B cell (primary cell): ENCODE measurements around the gene DVL2. TPM values are rescaled to one million over a fixed set of nuclear protein-coding genes. Genes with fewer than 3 reads are reported as not detected.

Source experiments
- ATAC-seq: fragments of 200-7000 bp; cut with Tn5 transposase; one replicate; pipeline ENCODE4 v1.10.0; 2021; ENCODE audit warnings: low read depth, mild to moderate bottlenecking, moderate number of reproducible peaks, moderate library complexity
- CTCF ChIA-PET: fragments of 350-600 bp; sonication (Branson Sonifier 250); formaldehyde crosslinking; loops from one replicate; lab custom pipeline; 2021; ENCODE audit warnings: antibody characterized with exemption, inconsistent platforms; lab: Charles Lee
- POLR2A ChIA-PET: fragments of 350-600 bp; sonication (Branson Sonifier 250); formaldehyde crosslinking; loops from one replicate; lab custom pipeline; 2021; ENCODE audit warnings: antibody characterized with exemption; lab: Charles Lee
- DNase-seq: peaks from one replicate; pipeline ENCODE4 v3.0.0; 2013
- H2AFZ ChIP-seq: 2 replicates; pipeline ENCODE4 v1.6.1; 2012; ENCODE audit warnings: mild to moderate bottlenecking, low read depth, low read length; ENCODE audit not compliant: insufficient read depth, poor library complexity, severe bottlenecking
- H3K27ac ChIP-seq, 2 donors: 1 replicate in 1 of 2; 2 replicates in 1 of 2; pipeline ENCODE4 v1.5.1; 2012 to 2013; ENCODE audit warnings: low read length in 2 of 2, mild to moderate bottlenecking in 2 of 2, moderate library complexity in 1 of 2
- H3K27me3 ChIP-seq, 4 experiments: fragments of 200-600 bp in 1 of 4; sonication (generic) in 1 of 4; replicated peaks in 1 of 4; 1 replicate in 2 of 4; 2 replicates in 2 of 4; pipeline versions ENCODE4 v1.6.1 to v1.7.0; 2013 to 2016; ENCODE audit warnings: low read length in 3 of 4, mild to moderate bottlenecking in 2 of 4, mixed read lengths in 1 of 4, moderate library complexity in 1 of 4; ENCODE audit not compliant: insufficient read depth in 4 of 4, control insufficient read depth in 3 of 4; ENCODE audit errors: control extremely low read depth in 1 of 4
- H3K36me3 ChIP-seq, 2 experiments: replicated peaks in 1 of 2; 1 replicate in 1 of 2; 2 replicates in 1 of 2; pipeline versions ENCODE4 v1.6.1 to v1.7.1; 2013; ENCODE audit warnings: low read length in 1 of 2; ENCODE audit not compliant: insufficient read depth in 2 of 2, control insufficient read depth in 1 of 2; ENCODE audit errors: control extremely low read depth in 1 of 2, extremely low read depth in 1 of 2
- H3K4me1 ChIP-seq, 2 donors: fragments of 200-600 bp in 1 of 2; sonication (generic) in 1 of 2; 1 replicate in 1 of 2; 2 replicates in 1 of 2; pipeline versions ENCODE4 v1.5.1 to v1.6.1; 2013 to 2017; ENCODE audit warnings: low read length in 2 of 2; ENCODE audit not compliant: control insufficient read depth in 2 of 2, insufficient read depth in 2 of 2
- H3K4me2 ChIP-seq: replicated peaks from 2 replicates; pipeline ENCODE3; 2012; ENCODE audit warnings: mild to moderate bottlenecking, low read depth, low read length; ENCODE audit not compliant: poor library complexity, severe bottlenecking
- H3K4me3 ChIP-seq, 5 experiments: fragments of 200-600 bp in 1 of 5; sonication (generic) in 1 of 5; 1 replicate in 3 of 5; 2 replicates in 2 of 5; pipeline versions ENCODE4 v1.5.1 to v1.7.0; 2011 to 2016; ENCODE audit warnings: low read length in 4 of 5, mild to moderate bottlenecking in 4 of 5, low read depth in 2 of 5, control low read depth in 1 of 5, moderate library complexity in 1 of 5; ENCODE audit not compliant: insufficient read depth in 1 of 5; ENCODE audit errors: control extremely low read depth in 1 of 5, extremely low read depth in 1 of 5
- H3K79me2 ChIP-seq: fragments of 200-600 bp; sonication (generic); one replicate; pipeline ENCODE4 v1.6.0; 2016; ENCODE audit warnings: low read length; ENCODE audit not compliant: control insufficient read depth, insufficient read depth
- H3K9ac ChIP-seq: fragments of 200-600 bp; sonication (generic); 2 replicates; pipeline ENCODE4 v1.6.1; 2017; ENCODE audit warnings: mild to moderate bottlenecking, low read length, moderate library complexity
- H3K9me3 ChIP-seq, 3 donors: one replicate each; pipeline versions ENCODE4 v1.6.1 to v1.7.1; 2013; ENCODE audit warnings: low read length in 2 of 3; ENCODE audit not compliant: control insufficient read depth in 2 of 3, insufficient read depth in 1 of 3; ENCODE audit errors: control extremely low read depth in 1 of 3
- H4K20me1 ChIP-seq: 2 replicates; pipeline ENCODE4 v1.6.0; 2012; ENCODE audit warnings: mild to moderate bottlenecking, low read length; ENCODE audit not compliant: insufficient read depth, control insufficient read depth, poor library complexity, severe bottlenecking
- H3K27ac Mint-ChIP-seq: one replicate; pipeline ENCODE4 v1.8.0; 2021; ENCODE audit warnings: mixed read lengths
- H3K27me3 Mint-ChIP-seq: one replicate; pipeline ENCODE4 v1.8.0; 2021; ENCODE audit warnings: mixed read lengths
- H3K4me1 Mint-ChIP-seq: one replicate; pipeline ENCODE4 v1.8.0; 2021; ENCODE audit warnings: mixed read lengths
- H3K4me3 Mint-ChIP-seq: one replicate; pipeline ENCODE4 v1.8.0; 2021; ENCODE audit warnings: mixed read lengths
- H3K9me3 Mint-ChIP-seq: one replicate; pipeline ENCODE4 v1.8.0; 2022; ENCODE audit warnings: mixed read lengths; ENCODE audit not compliant: insufficient read depth
- EZH2 ChIP-seq: IDR thresholded peaks from 2 replicates; pipeline ENCODE4 v1.6.1; 2012; ENCODE audit warnings: borderline replicate concordance, low read depth, mild to moderate bottlenecking, moderate library complexity, low read length; ENCODE audit not compliant: insufficient read depth, poor library complexity, severe bottlenecking
- WGBS: methylation state at CpG from one replicate; pipeline ENCODE4 v1.1.5; 2013; ENCODE audit warnings: missing lambda C conversion rate; ENCODE audit not compliant: insufficient coverage; 5-methylcytosine and 5-hydroxymethylcytosine counted together
- intact Hi-C: fragments of 100-400 bp; cut with micrococcal nuclease; formaldehyde crosslinking; loops from one replicate; pipeline ENCODE4 v1.10.0; 2022
- polyA plus RNA-seq: library from polyadenylated mRNA; depleted of rRNA; stranded (reverse); fragments of >200 nt; gene quantifications from 2 replicates; pipeline ENCODE4 v1.2.3, GENCODE V29; 2012
- total RNA-seq, 2 donors: library from RNA; stranded (reverse); fragments of 120-200 nt in 1 of 2; gene quantifications; 1 replicate in 1 of 2; 2 replicates in 1 of 2; pipeline versions ENCODE4 v1.2.3 to v1.2.4, GENCODE V29; 2013 to 2022
- TF ChIP-seq, protein P1 (sequence below): fragments of 200-600 bp; IDR thresholded peaks from one replicate; pipeline ENCODE4 v1.8.0; 2022; ENCODE audit warnings: antibody characterized with exemption, mild to moderate bottlenecking

The DVL2 gene
- total and polyA plus RNA-seq, 2 donors (not counting 1 experiment from before 2014, with no cell fraction given): 22.5 to 104 TPM

DNA sequence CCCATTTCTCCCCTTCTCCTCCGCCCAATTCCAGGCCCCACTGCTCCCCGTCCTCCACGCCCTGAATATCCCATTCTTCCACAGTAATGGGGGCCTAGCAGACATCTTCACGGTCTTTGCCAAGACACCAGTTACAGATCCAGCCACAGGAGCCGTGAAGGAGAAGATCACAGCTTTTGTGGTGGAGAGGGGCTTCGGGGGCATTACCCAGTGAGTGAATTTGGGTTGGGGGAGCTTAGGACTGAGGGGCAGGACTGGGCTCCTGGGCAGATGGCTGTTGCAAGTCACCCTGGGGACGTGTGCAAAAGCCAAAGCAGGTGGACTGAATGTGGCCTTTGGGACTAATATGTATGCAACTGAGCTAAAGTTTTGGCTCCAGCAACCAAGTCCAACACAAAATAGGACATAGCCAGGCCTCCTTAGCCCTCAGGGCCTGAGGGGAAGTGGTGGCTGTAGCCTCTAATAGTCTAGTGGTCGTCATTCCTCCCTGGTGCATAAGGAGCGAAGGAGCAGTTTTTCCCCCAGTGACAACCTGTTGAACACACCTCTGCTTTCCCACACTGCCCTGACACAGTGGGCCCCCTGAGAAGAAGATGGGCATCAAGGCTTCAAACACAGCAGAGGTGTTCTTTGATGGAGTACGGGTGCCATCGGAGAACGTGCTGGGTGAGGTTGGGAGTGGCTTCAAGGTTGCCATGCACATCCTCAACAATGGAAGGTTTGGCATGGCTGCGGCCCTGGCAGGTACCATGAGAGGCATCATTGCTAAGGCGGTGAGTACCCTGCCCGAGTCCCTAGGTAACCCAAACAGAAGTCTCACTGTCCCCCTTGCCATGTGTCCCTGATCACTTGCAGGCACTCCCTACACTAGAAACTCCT, 12.0 kb downstream of the DVL2 start:
- peaks cover 34% of the 10 kb centered on the region for H3K4me1 Mint-ChIP-seq
- no peak overlapping the region for H3K4me3 ChIP-seq
- 96% methylated on average over 12 of the region's 15 CpGs for WGBS
- intact Hi-C loops: no loop called here
- no peaks in the 10 kb centered on the region for H3K9me3 Mint-ChIP-seq
- no peak overlapping the region for H3K4me2 ChIP-seq
- no peak overlapping the region for H3K27ac ChIP-seq
- H3K4me3 Mint-ChIP-seq: no peak overlapping the region
- H3K36me3 ChIP-seq: peaks cover 0 to 45% of the 10 kb centered on the region in 2 experiments
- no peak overlapping the region for H3K9ac ChIP-seq
- H3K27me3 ChIP-seq: no peaks in the 10 kb centered on the region
- ChIA-PET POLR2A (interaction anchor here (9.1 kb wide), 1 partner anchor 15 kb away, joined by 157 read pairs; the partner anchor contains the start of genes DVL2, GABARAP and PHF23), CTCF (interaction anchor here (2.9 to 3.1 kb wide), 2 partner anchors 12 to 176 kb away, joined by 15 to 16 read pairs; partner anchors contain the start of gene DVL2)
- H3K79me2 ChIP-seq: peaks cover 7% of the 10 kb centered on the region
- DNase-seq (no peak), ATAC-seq (no peak)
- no peaks in the 10 kb centered on the region for H4K20me1 ChIP-seq
- no peak overlapping the region for H2AFZ ChIP-seq
- H3K9me3 ChIP-seq: no peaks in the 10 kb centered on the region
- H3K27me3 Mint-ChIP-seq: no peaks in the 10 kb centered on the region
- peak overlapping the region; percentile 32 for H3K27ac Mint-ChIP-seq
- H3K4me1 ChIP-seq: peaks cover 18 to 33% of the 10 kb centered on the region in 2 donors
- TF ChIP-seq EZH2: no peak
- TF ChIP-seq, protein P1, sequence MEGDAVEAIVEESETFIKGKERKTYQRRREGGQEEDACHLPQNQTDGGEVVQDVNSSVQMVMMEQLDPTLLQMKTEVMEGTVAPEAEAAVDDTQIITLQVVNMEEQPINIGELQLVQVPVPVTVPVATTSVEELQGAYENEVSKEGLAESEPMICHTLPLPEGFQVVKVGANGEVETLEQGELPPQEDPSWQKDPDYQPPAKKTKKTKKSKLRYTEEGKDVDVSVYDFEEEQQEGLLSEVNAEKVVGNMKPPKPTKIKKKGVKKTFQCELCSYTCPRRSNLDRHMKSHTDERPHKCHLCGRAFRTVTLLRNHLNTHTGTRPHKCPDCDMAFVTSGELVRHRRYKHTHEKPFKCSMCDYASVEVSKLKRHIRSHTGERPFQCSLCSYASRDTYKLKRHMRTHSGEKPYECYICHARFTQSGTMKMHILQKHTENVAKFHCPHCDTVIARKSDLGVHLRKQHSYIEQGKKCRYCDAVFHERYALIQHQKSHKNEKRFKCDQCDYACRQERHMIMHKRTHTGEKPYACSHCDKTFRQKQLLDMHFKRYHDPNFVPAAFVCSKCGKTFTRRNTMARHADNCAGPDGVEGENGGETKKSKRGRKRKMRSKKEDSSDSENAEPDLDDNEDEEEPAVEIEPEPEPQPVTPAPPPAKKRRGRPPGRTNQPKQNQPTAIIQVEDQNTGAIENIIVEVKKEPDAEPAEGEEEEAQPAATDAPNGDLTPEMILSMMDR: no peak
